Measurements from ENCODE around the gene PLXNB1. TPM values are rescaled to one million over a fixed set of nuclear protein-coding genes. Genes with fewer than 3 reads are reported as not detected.

Gene PLXNB1
- total RNA-seq, 2 experiments from 2014 or later: 2.3 to 2.5 TPM

GRCh38 chr3:48395714-48396113, 34.2 kb downstream of the PLXNB1 start:
- Mint-ChIP-seq H3K4me1 (no peaks in the 10 kb centered on the region), H3K9me3 (no peaks in the 10 kb centered on the region), H3K27me3 (peaks cover 14% of the 10 kb centered on the region), H3K27ac (no peak overlapping the region), H3K4me3 (no peak overlapping the region), H3K36me3 (ENCODE audit: low read depth) (no peaks in the 10 kb centered on the region)
- DNase-seq: no peak
- POLR2A ChIA-PET: interaction anchor here (0.8 kb wide), 1 partner anchor 127 kb away, joined by 3 read pairs; no protein-coding TSS in a partner anchor
- CTCF ChIA-PET: interaction anchor here (0.6 to 2.0 kb wide), 3 partner anchors 12 to 1070 kb away, joined by 3 to 6 read pairs (median 3); no protein-coding TSS in a partner anchor

GRCh38 chr3:48394391-48394790, 35.5 kb downstream of the PLXNB1 start:
- no peak overlapping the region for H3K4me3 Mint-ChIP-seq
- H3K4me1 Mint-ChIP-seq: no peaks in the 10 kb centered on the region
- H3K36me3 Mint-ChIP-seq (ENCODE audit: low read depth): no peaks in the 10 kb centered on the region
- DNase-seq: no peak
- H3K27ac Mint-ChIP-seq: no peak overlapping the region
- ChIA-PET POLR2A (no interaction called here), CTCF (no interaction called here)
- H3K9me3 Mint-ChIP-seq: no peaks in the 10 kb centered on the region
- peaks cover 19% of the 10 kb centered on the region for H3K27me3 Mint-ChIP-seq

- Mint-ChIP-seq H3K4me1 (no peaks in the 10 kb centered on the region), H3K9me3 (no peaks in the 10 kb centered on the region), H3K27ac (no peak overlapping the region), H3K27me3 (peaks cover 47% of the 10 kb centered on the region), H3K4me3 (no peak overlapping the region), H3K36me3 (ENCODE audit: low read depth) (no peaks in the 10 kb centered on the region)
- CTCF ChIA-PET: no interaction called here
- no peak for DNase-seq
- POLR2A ChIA-PET: no interaction called here
Observed at GRCh38 chr3:48388966-48389365, 40.9 kb downstream of the PLXNB1 start.

- POLR2A ChIA-PET: no interaction called here
- H3K4me1 Mint-ChIP-seq: no peaks in the 10 kb centered on the region
- peaks cover 55% of the 10 kb centered on the region for H3K27me3 Mint-ChIP-seq
- H3K9me3 Mint-ChIP-seq: no peaks in the 10 kb centered on the region
- CTCF ChIA-PET: no interaction called here
- no peak for DNase-seq
- H3K4me3 Mint-ChIP-seq: no peak overlapping the region
- H3K27ac Mint-ChIP-seq: no peak overlapping the region
- H3K36me3 Mint-ChIP-seq (ENCODE audit: low read depth): no peaks in the 10 kb centered on the region
Observed at GRCh38 chr3:48387634-48388033, 42.3 kb downstream of the PLXNB1 start.

- ChIA-PET CTCF (no interaction called here), POLR2A (no interaction called here)
- no peak for DNase-seq
- Mint-ChIP-seq H3K36me3 (ENCODE audit: low read depth) (no peaks in the 10 kb centered on the region), H3K4me3 (no peak overlapping the region), H3K27ac (no peak overlapping the region), H3K4me1 (no peaks in the 10 kb centered on the region), H3K9me3 (no peaks in the 10 kb centered on the region), H3K27me3 (no peaks in the 10 kb centered on the region)
Observed at GRCh38 chr3:48372862-48373435, 56.9 kb downstream of the PLXNB1 start.

GRCh38 chr3:48372377-48372770, 57.5 kb downstream of the PLXNB1 start:
- Mint-ChIP-seq H3K4me3 (no peak overlapping the region), H3K4me1 (no peaks in the 10 kb centered on the region), H3K36me3 (ENCODE audit: low read depth) (no peaks in the 10 kb centered on the region), H3K9me3 (no peaks in the 10 kb centered on the region), H3K27ac (no peak overlapping the region), H3K27me3 (no peaks in the 10 kb centered on the region)
- DNase-seq: no peak
- CTCF ChIA-PET: interaction anchor here (0.9 kb wide), 1 partner anchor 23 kb away, joined by 3 read pairs; no protein-coding TSS in a partner anchor
- POLR2A ChIA-PET: no interaction called here

GRCh38 chr3:48371651-48372376, 58.1 kb downstream of the PLXNB1 start, which contains the start of gene FBXW12:
TSS of gene FBXW12 (plus strand) at chr3:48372219. CDS start at chr3:48372768, 549 bp downstream.
- Mint-ChIP-seq H3K27ac (no peak within 1 kb of the TSS), H3K36me3 (ENCODE audit: low read depth) (no peaks in the 10 kb centered on the region), H3K4me3 (no peak within 1 kb of the TSS), H3K9me3 (no peaks in the 10 kb centered on the region), H3K27me3 (no peaks in the 10 kb centered on the region), H3K4me1 (no peaks in the 10 kb centered on the region)
- no peak for DNase-seq
- POLR2A ChIA-PET: no interaction called here
- CTCF ChIA-PET: interaction anchor here (0.9 kb wide), 1 partner anchor 23 kb away, joined by 3 read pairs; no protein-coding TSS in a partner anchor

- H3K36me3 Mint-ChIP-seq (ENCODE audit: low read depth): no peaks in the 10 kb centered on the region
- H3K9me3 Mint-ChIP-seq: no peaks in the 10 kb centered on the region
- H3K27ac Mint-ChIP-seq: no peak overlapping the region
- CTCF ChIA-PET: no interaction called here
- no peak overlapping the region for H3K4me3 Mint-ChIP-seq
- H3K4me1 Mint-ChIP-seq: no peaks in the 10 kb centered on the region
- POLR2A ChIA-PET: no interaction called here
- no peak for DNase-seq
- peaks cover 2% of the 10 kb centered on the region for H3K27me3 Mint-ChIP-seq
Observed at GRCh38 chr3:48370333-48370713, 59.6 kb downstream of the PLXNB1 start.

GRCh38 chr3:48369693-48370332, 60.1 kb downstream of the PLXNB1 start:
- POLR2A ChIA-PET: no interaction called here
- Mint-ChIP-seq H3K4me1 (no peaks in the 10 kb centered on the region), H3K27me3 (peaks cover 4% of the 10 kb centered on the region), H3K9me3 (peaks cover 1% of the 10 kb centered on the region), H3K36me3 (ENCODE audit: low read depth) (no peaks in the 10 kb centered on the region), H3K4me3 (no peak overlapping the region), H3K27ac (no peak overlapping the region)
- CTCF ChIA-PET: no interaction called here
- DNase-seq: no peak

GRCh38 chr3:48367201-48367600, 62.7 kb downstream of the PLXNB1 start:
- CTCF ChIA-PET: interaction anchor here (0.8 to 1.2 kb wide), 3 partner anchors 10 to 69 kb away, joined by 3 read pairs; no protein-coding TSS in a partner anchor
- no peak overlapping the region for H3K4me3 Mint-ChIP-seq
- no peak overlapping the region for H3K27ac Mint-ChIP-seq
- peaks cover 5% of the 10 kb centered on the region for H3K9me3 Mint-ChIP-seq
- H3K36me3 Mint-ChIP-seq (ENCODE audit: low read depth): no peaks in the 10 kb centered on the region
- no peak for DNase-seq
- no peaks in the 10 kb centered on the region for H3K4me1 Mint-ChIP-seq
- POLR2A ChIA-PET: no interaction called here
- peaks cover 6% of the 10 kb centered on the region for H3K27me3 Mint-ChIP-seq

- Mint-ChIP-seq H3K4me3 (no peak overlapping the region), H3K27me3 (peaks cover 20% of the 10 kb centered on the region), H3K4me1 (no peaks in the 10 kb centered on the region), H3K36me3 (ENCODE audit: low read depth) (peaks cover 2% of the 10 kb centered on the region), H3K27ac (no peak overlapping the region), H3K9me3 (peaks cover 11% of the 10 kb centered on the region)
- CTCF ChIA-PET: interaction anchor here (0.6 kb wide), 1 partner anchor 14 kb away, joined by 4 read pairs; no protein-coding TSS in a partner anchor
- DNase-seq: no peak
- POLR2A ChIA-PET: no interaction called here
Observed at GRCh38 chr3:48364840-48365239, 65.0 kb downstream of the PLXNB1 start.

- no peak overlapping the region for H3K4me3 Mint-ChIP-seq
- H3K27me3 Mint-ChIP-seq: peaks cover 28% of the 10 kb centered on the region
- H3K4me1 Mint-ChIP-seq: no peaks in the 10 kb centered on the region
- no peak for DNase-seq
- ChIA-PET POLR2A (no interaction called here), CTCF (no interaction called here)
- H3K27ac Mint-ChIP-seq: no peak overlapping the region
- H3K9me3 Mint-ChIP-seq: peaks cover 11% of the 10 kb centered on the region
- H3K36me3 Mint-ChIP-seq (ENCODE audit: low read depth): peaks cover 2% of the 10 kb centered on the region
Observed at GRCh38 chr3:48361928-48362327, 68.0 kb downstream of the PLXNB1 start.

GRCh38 chr3:48356419-48356818, 73.5 kb downstream of the PLXNB1 start:
- Mint-ChIP-seq H3K27ac (no peak overlapping the region), H3K36me3 (ENCODE audit: low read depth) (peaks cover 2% of the 10 kb centered on the region), H3K9me3 (peaks cover 7% of the 10 kb centered on the region), H3K4me1 (no peaks in the 10 kb centered on the region), H3K27me3 (peaks cover 30% of the 10 kb centered on the region), H3K4me3 (no peak overlapping the region)
- no peak for DNase-seq
- ChIA-PET CTCF (interaction anchor here (1.2 to 1.6 kb wide), 2 partner anchors 10 to 18 kb away, joined by 3 to 4 read pairs; no protein-coding TSS in a partner anchor), POLR2A (no interaction called here)
